GM18505 (cell line): Measurements from ENCODE around the gene PHF19.
A peak's percentile ranks its signal among the peaks of the same experiment; 100 is the strongest.

ENCODE experiments used
- ATAC-seq: cut with Tn5 transposase; IDR thresholded peaks from one replicate; pipeline ENCODE4 v1.9.1; 2021; ENCODE audit not compliant: unreplicated experiment
- POLR2A ChIP-seq: IDR thresholded peaks from 4 replicates; pipeline ENCODE4 v1.6.1; 2011; ENCODE audit warnings: borderline replicate concordance; ENCODE audit not compliant: insufficient read depth, insufficient read length; ENCODE audit errors: extremely low read depth

The PHF19 gene

GRCh38 chr9:120891884-120892747 is 15.1 kb upstream of the PHF19 start:
- peak; percentile 51 for TF ChIP-seq POLR2A
- ATAC-seq: peak; percentile 28

GRCh38 chr9:120891245-120891883 is 14.4 kb upstream of the PHF19 start:
- ATAC-seq: no peak
- no peak for TF ChIP-seq POLR2A

- no peak for ATAC-seq
- TF ChIP-seq POLR2A: no peak
These were observed 13.6 kb upstream of the PHF19 start for GRCh38 chr9:120890320-120891244.

- no peak for TF ChIP-seq POLR2A
- no peak for ATAC-seq
These were observed 12.8 kb upstream of the PHF19 start for GRCh38 chr9:120889606-120890271.

GRCh38 chr9:120888626-120889025 is 11.6 kb upstream of the PHF19 start:
- no peak for TF ChIP-seq POLR2A
- no peak for ATAC-seq

- TF ChIP-seq POLR2A: no peak
- no peak for ATAC-seq
These were observed 9.5 kb upstream of the PHF19 start for GRCh38 chr9:120886490-120886967.

- no peak for ATAC-seq
- no peak for TF ChIP-seq POLR2A
These were observed 9.0 kb upstream of the PHF19 start for GRCh38 chr9:120885958-120886357.

GRCh38 chr9:120885457-120885856 is 8.5 kb upstream of the PHF19 start:
- no peak for TF ChIP-seq POLR2A
- no peak for ATAC-seq

- no peak for TF ChIP-seq POLR2A
- no peak for ATAC-seq
These were observed 6.6 kb upstream of the PHF19 start for GRCh38 chr9:120883608-120883996.

GRCh38 chr9:120882935-120883607 is 6.1 kb upstream of the PHF19 start:
- no peak for TF ChIP-seq POLR2A
- ATAC-seq: no peak

- ATAC-seq: no peak
- no peak for TF ChIP-seq POLR2A
These were observed 2.5 kb upstream of the PHF19 start for GRCh38 chr9:120879446-120879845.
